HCT116 (cell line): ENCODE measurements around the gene MBOAT7. TPM values are rescaled to one million over a fixed set of nuclear protein-coding genes. Genes with fewer than 3 reads are reported as not detected.

ENCODE experiments used
- ATAC-seq: fragments of 200-7000 bp; cut with Tn5 transposase; 2 replicates; pipeline ENCODE4 v1.9.1; 2020; ENCODE audit warnings: mild to moderate bottlenecking, moderate library complexity
- BruUV-seq: library from RNA; stranded (reverse); fragments of 400-500 nt; replicated peaks from 2 replicates; lab custom pipeline; 2021; lab: Mats Ljungman, UMichigan
- CTCF ChIA-PET: fragments of 300-600 bp; sonication (Branson Sonifier 250); formaldehyde crosslinking; loops from one replicate; lab custom pipeline; 2021; ENCODE audit warnings: antibody characterized with exemption; lab: Charles Lee
- POLR2A ChIA-PET: fragments of 300-600, 350-600 bp; sonication (Branson Sonifier 250); formaldehyde crosslinking; loops from one replicate; lab custom pipeline; 2021; ENCODE audit warnings: antibody characterized with exemption; lab: Charles Lee
- RAD21 ChIA-PET, 2 experiments: fragments of 300-600 bp; sonication (Branson Sonifier 250); formaldehyde crosslinking; loops; one replicate each; lab custom pipeline; 2023; ENCODE audit warnings: low total read pairs in 2 of 2; ENCODE audit not compliant: uncharacterized antibody in 2 of 2, unreplicated experiment in 2 of 2, low non-redundant PET in 1 of 2; lab: Charles Lee
- DNase-seq: peaks from one replicate; pipeline ENCODE4 v3.0.0-alpha.2; 2010; ENCODE audit warnings: low read depth, low spot score
- H2AFZ ChIP-seq: fragments of 200-600 bp; shearing (Covaris generic), sonication (generic); 2 replicates; pipeline ENCODE4 v1.6.1; 2017; ENCODE audit warnings: low read depth, mixed run types, mixed read lengths, antibody characterized with exemption, low read length; ENCODE audit not compliant: poor library complexity, severe bottlenecking
- H3K27ac ChIP-seq: 2 replicates; pipeline ENCODE4 v1.5.1; 2012; ENCODE audit warnings: low read depth, low read length
- H3K27me3 ChIP-seq: fragments of 200-600 bp; sonication (generic); 2 replicates; pipeline ENCODE4 v1.6.1; 2016; ENCODE audit warnings: mixed run types, low read length, mixed read lengths; ENCODE audit not compliant: insufficient read depth
- H3K36me3 ChIP-seq, 2 experiments: fragments of 200-500 bp in 1 of 2; fragments of 200-600 bp in 1 of 2; sonication (Bioruptor generic) in 1 of 2; sonication (generic) in 1 of 2; 2 replicates each; pipeline versions ENCODE4 v1.5.1 to v1.6.1; 2014 to 2016; ENCODE audit warnings: low read length in 2 of 2, inconsistent platforms in 1 of 2, mixed read lengths in 1 of 2, mixed run types in 1 of 2; ENCODE audit not compliant: insufficient read depth in 2 of 2, control insufficient read depth in 1 of 2
- H3K4me1 ChIP-seq, 2 experiments: fragments of 200-600 bp in 1 of 2; sonication (generic) in 1 of 2; 2 replicates each; pipeline versions ENCODE4 v1.5.1 to v1.6.1; 2012 to 2017; ENCODE audit warnings: low read length in 2 of 2, inconsistent platforms in 1 of 2, mild to moderate bottlenecking in 1 of 2, mixed read lengths in 1 of 2, mixed run types in 1 of 2, moderate library complexity in 1 of 2; ENCODE audit not compliant: insufficient read depth in 2 of 2, control insufficient read depth in 1 of 2
- H3K4me2 ChIP-seq: fragments of 200-600 bp; sonication (generic); 2 replicates; pipeline ENCODE4 v1.6.1; 2017; ENCODE audit warnings: mixed run types, low read length, mixed read lengths
- H3K4me3 ChIP-seq, 2 experiments: fragments of 200-600 bp in 1 of 2; sonication (generic) in 1 of 2; replicated peaks in 1 of 2; 2 replicates each; pipeline ENCODE4 v1.5.1; 2011 to 2016; ENCODE audit warnings: low read length in 2 of 2, control low read depth in 1 of 2, low read depth in 1 of 2, mild to moderate bottlenecking in 1 of 2, mixed read lengths in 1 of 2, mixed run types in 1 of 2
- H3K79me2 ChIP-seq: fragments of 200-600 bp; sonication (generic); 2 replicates; pipeline ENCODE4 v1.6.1; 2017; ENCODE audit warnings: mild to moderate bottlenecking, mixed run types, low read length, moderate library complexity, mixed read lengths; ENCODE audit not compliant: insufficient read depth
- H3K9ac ChIP-seq: fragments of 200-600 bp; sonication (generic); 2 replicates; pipeline ENCODE4 v1.6.1; 2016; ENCODE audit warnings: low read length, mixed read lengths
- H3K9me2 ChIP-seq: fragments of 200-600 bp; sonication (generic), shearing (Covaris generic); 2 replicates; pipeline ENCODE4 v1.6.1; 2017; ENCODE audit warnings: mixed run types, mild to moderate bottlenecking, moderate library complexity; ENCODE audit not compliant: insufficient read depth
- H3K9me3 ChIP-seq, 2 experiments: fragments of 200-500 bp in 1 of 2; fragments of 200-600 bp in 1 of 2; sonication (Bioruptor generic) in 1 of 2; sonication (generic) in 1 of 2; 2 replicates each; pipeline ENCODE4 v1.6.1; 2014 to 2017; ENCODE audit warnings: low read length in 2 of 2, mixed read lengths in 2 of 2, inconsistent platforms in 1 of 2, low read depth in 1 of 2, mild to moderate bottlenecking in 1 of 2, mixed run types in 1 of 2, moderate library complexity in 1 of 2; ENCODE audit not compliant: control insufficient read depth in 1 of 2, insufficient read depth in 1 of 2
- H4K20me1 ChIP-seq: fragments of 200-600 bp; sonication (generic), shearing (Covaris generic); 2 replicates; pipeline ENCODE4 v1.6.1; 2017; ENCODE audit warnings: mixed run types, mild to moderate bottlenecking, moderate library complexity; ENCODE audit not compliant: insufficient read depth
- ATF3 ChIP-seq: IDR thresholded peaks from 2 replicates; pipeline ENCODE4 v1.6.1; 2012
- CEBPB ChIP-seq: IDR thresholded peaks from 2 replicates; pipeline ENCODE4 v1.6.1; 2012; ENCODE audit warnings: low read depth
- POLR2A ChIP-seq: IDR thresholded peaks from 2 replicates; pipeline ENCODE4 v1.7.0; 2011; ENCODE audit warnings: borderline replicate concordance; ENCODE audit not compliant: insufficient read depth, insufficient read length; ENCODE audit errors: extremely low read depth
- SRF ChIP-seq: IDR thresholded peaks from 2 replicates; pipeline ENCODE4 v1.6.1; 2012; ENCODE audit warnings: low read depth
- TCF7L2 ChIP-seq: IDR thresholded peaks from 2 replicates; pipeline ENCODE4 v1.7.0; 2011; ENCODE audit warnings: borderline replicate concordance, inconsistent platforms; ENCODE audit not compliant: insufficient read depth, insufficient read length; ENCODE audit errors: extremely low read depth
- ZBTB33 ChIP-seq: IDR thresholded peaks from 2 replicates; pipeline ENCODE4 v1.6.1; 2011; ENCODE audit warnings: mild to moderate bottlenecking, low read length, moderate library complexity; ENCODE audit not compliant: insufficient replicate concordance; ENCODE audit errors: extremely low read depth
- intact Hi-C: fragments of 100-400 bp; cut with micrococcal nuclease; formaldehyde crosslinking; loops from 2 replicates; pipeline ENCODE4 v1.10.0; 2022
- total RNA-seq: library from RNA; stranded (reverse); gene quantifications from one replicate; pipeline ENCODE4 v1.2.1, GENCODE V29; 2021; ENCODE audit not compliant: unreplicated experiment
- TF ChIP-seq, protein P1 (sequence below): IDR thresholded peaks from 2 replicates; pipeline ENCODE4 v1.6.1; 2012; ENCODE audit warnings: low read depth

Gene MBOAT7
- total RNA-seq, 1 experiment from 2014 or later, result 113 TPM

DNA sequence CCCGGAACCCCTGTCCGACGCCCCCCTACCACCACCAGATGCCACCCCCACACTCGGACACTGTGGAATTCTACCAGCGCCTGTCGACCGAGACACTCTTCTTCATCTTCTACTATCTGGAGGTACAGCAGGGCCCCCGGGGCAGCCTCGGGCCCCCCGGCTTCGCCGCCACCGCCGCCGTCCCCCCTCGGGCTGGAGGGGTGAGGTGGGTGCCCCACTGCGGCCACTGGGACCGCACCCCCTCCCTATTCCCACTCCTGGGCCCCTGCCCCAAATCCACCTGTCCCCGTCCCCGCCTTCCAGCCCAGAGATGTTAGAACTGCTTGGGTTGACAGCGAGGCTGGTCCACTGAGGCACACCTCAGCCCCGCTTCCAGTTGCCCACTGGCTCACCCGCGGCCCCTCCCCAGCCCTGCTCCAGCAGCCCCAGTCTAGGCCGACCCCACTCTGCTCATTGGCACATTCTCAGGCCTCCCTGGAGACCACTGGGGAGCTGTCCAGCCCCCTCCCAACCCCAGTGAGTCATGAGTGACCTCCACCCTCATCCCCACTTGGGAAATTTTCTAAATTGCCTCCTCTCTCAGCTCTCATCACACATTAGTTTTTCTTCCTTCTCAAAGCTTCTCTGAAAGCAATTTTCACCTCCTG lies 36.4 kb downstream of the MBOAT7 start:
- intact Hi-C loops, result no loop called here
- ATAC-seq (no peak), DNase-seq (no peak)
- BruUV-seq, result no TSS peak
- Histone ChIP-seq H4K20me1 (no peaks in the 10 kb centered on the region), H3K4me2 (no peak overlapping the region), H3K36me3 (peaks cover 56 to 69% of the 10 kb centered on the region in 2 experiments; a peak in 3 of 4 replicates), H3K9ac (no peak overlapping the region), H3K27ac (no peak overlapping the region), H3K4me1 (no peaks in the 10 kb centered on the region; a peak in 1 of 4 replicates), H3K79me2 (no peaks in the 10 kb centered on the region), H3K27me3 (no peaks in the 10 kb centered on the region), H3K4me3 (no peak overlapping the region), H3K9me3 (no peaks in the 10 kb centered on the region), H3K9me2 (no peaks in the 10 kb centered on the region), H2AFZ (no peak overlapping the region)
- ChIA-PET RAD21 (no interaction called here), POLR2A (interaction anchor here (0.9 kb wide), 1 partner anchor 16 kb away, joined by 3 read pairs; the partner anchor contains the start of gene CNOT3), CTCF (no interaction called here)
- TF ChIP-seq ATF3, result no peak
- TF ChIP-seq, protein P1, sequence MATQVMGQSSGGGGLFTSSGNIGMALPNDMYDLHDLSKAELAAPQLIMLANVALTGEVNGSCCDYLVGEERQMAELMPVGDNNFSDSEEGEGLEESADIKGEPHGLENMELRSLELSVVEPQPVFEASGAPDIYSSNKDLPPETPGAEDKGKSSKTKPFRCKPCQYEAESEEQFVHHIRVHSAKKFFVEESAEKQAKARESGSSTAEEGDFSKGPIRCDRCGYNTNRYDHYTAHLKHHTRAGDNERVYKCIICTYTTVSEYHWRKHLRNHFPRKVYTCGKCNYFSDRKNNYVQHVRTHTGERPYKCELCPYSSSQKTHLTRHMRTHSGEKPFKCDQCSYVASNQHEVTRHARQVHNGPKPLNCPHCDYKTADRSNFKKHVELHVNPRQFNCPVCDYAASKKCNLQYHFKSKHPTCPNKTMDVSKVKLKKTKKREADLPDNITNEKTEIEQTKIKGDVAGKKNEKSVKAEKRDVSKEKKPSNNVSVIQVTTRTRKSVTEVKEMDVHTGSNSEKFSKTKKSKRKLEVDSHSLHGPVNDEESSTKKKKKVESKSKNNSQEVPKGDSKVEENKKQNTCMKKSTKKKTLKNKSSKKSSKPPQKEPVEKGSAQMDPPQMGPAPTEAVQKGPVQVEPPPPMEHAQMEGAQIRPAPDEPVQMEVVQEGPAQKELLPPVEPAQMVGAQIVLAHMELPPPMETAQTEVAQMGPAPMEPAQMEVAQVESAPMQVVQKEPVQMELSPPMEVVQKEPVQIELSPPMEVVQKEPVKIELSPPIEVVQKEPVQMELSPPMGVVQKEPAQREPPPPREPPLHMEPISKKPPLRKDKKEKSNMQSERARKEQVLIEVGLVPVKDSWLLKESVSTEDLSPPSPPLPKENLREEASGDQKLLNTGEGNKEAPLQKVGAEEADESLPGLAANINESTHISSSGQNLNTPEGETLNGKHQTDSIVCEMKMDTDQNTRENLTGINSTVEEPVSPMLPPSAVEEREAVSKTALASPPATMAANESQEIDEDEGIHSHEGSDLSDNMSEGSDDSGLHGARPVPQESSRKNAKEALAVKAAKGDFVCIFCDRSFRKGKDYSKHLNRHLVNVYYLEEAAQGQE, result no peak
- TF ChIP-seq TCF7L2, result no peak
- no peak for TF ChIP-seq CEBPB
- no peak for TF ChIP-seq POLR2A
- no peak for TF ChIP-seq SRF
- no peak for TF ChIP-seq ZBTB33
